DOHH2 (cell line): ENCODE measurements around the gene GNG4.

Experiments
- CTCF ChIP-seq: fragments of 200-600 bp; sonication (generic); IDR thresholded peaks from one replicate; pipeline ENCODE4 v1.5.1; 2014; ENCODE audit warnings: antibody characterized with exemption, mild to moderate bottlenecking, low read depth, low read length; ENCODE audit not compliant: poor library complexity, severe bottlenecking
- EZH2phosphoT487 ChIP-seq: fragments of 200-600 bp; sonication (generic); IDR thresholded peaks from 2 replicates; pipeline ENCODE4 v1.6.1; 2017; ENCODE audit warnings: borderline replicate concordance, mild to moderate bottlenecking, antibody characterized with exemption, low read length, moderate library complexity, mixed read lengths

DNA sequence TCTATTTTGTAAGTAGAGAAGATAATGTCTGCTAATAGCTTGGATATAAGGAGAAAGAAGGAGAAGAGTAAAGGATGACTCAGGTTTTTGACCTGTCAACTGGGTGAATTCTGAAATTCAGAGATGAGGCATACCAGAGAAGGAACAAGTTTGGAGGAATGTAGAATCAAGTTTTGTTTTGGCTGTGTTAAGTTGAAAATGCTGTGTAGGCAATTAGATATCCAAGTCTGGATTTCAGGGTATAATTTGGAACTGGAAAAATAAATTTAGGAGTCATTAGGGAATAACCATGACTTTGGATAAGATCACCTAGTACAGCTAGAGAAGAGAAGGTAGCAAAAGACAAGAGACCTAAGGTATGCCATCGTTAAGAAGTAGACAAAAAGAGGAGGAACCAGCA, 22.4 kb upstream of the GNG4 start:
- no peak for TF ChIP-seq CTCF
- no peak for TF ChIP-seq EZH2phosphoT487
